ENCODE measurements around the gene TBCE.
"Not testable (repeated sequence)": the region's sequence is repeated elsewhere in the genome, so short reads cannot be mapped to it uniquely, and the experiment has no call there.

The TBCE gene

GRCh38 chr1:235342471-235342870 is 24.8 kb upstream of the TBCE start:
- no peak overlapping the region for H3K27ac ChIP-seq
- no peak overlapping the region for H3K4me3 ChIP-seq

- Histone ChIP-seq H3K4me3 (no peak overlapping the region), H3K27ac (no peak overlapping the region)
Measured at GRCh38 chr1:235343726-235344125, 23.5 kb upstream of the TBCE start.

- Histone ChIP-seq H3K4me3 (no peak overlapping the region), H3K27ac (no peak overlapping the region)
Measured at GRCh38 chr1:235351441-235351840, 15.8 kb upstream of the TBCE start.

- H3K4me3 ChIP-seq: no peak overlapping the region
- no peak overlapping the region for H3K27ac ChIP-seq
Measured at GRCh38 chr1:235351898-235352297, 15.3 kb upstream of the TBCE start.

GRCh38 chr1:235357485-235358373 is 9.5 kb upstream of the TBCE start:
- Histone ChIP-seq H3K4me3 (no peak overlapping the region), H3K27ac (no peak overlapping the region)

- Histone ChIP-seq H3K27ac (no peak overlapping the region), H3K4me3 (no peak overlapping the region)
Measured at GRCh38 chr1:235358899-235359298, 8.3 kb upstream of the TBCE start.

- H3K4me3 ChIP-seq, H3K27ac ChIP-seq: not testable (repeated sequence)
Measured at GRCh38 chr1:235364189-235364588, 3.0 kb upstream of the TBCE start.

GRCh38 chr1:235366286-235366685 is 941 bp upstream of the TBCE start:
- H3K4me3 ChIP-seq: peak overlapping the region in 1 of 7 experiments; percentile 83
- peak overlapping the region in 4 of 21 experiments; percentile 78 to 89 (median 82) for H3K27ac ChIP-seq

GRCh38 chr1:235368428-235368827 is 1.2 kb downstream of the TBCE start:
- peak overlapping the region in 1 of 7 experiments; percentile 71 for H3K4me3 ChIP-seq
- H3K27ac ChIP-seq: peak overlapping the region in 1 of 21 experiments; percentile 89

GRCh38 chr1:235369802-235370201 is 2.6 kb downstream of the TBCE start:
- Histone ChIP-seq H3K4me3 (no peak overlapping the region), H3K27ac (no peak overlapping the region)

GRCh38 chr1:235375919-235376605 is 8.8 kb downstream of the TBCE start:
- Histone ChIP-seq H3K4me3 (no peak overlapping the region), H3K27ac (no peak overlapping the region)

GRCh38 chr1:235378134-235378735 is 11.0 kb downstream of the TBCE start:
- not testable (repeated sequence) for H3K4me3 ChIP-seq, H3K27ac ChIP-seq

- not testable (repeated sequence) for H3K27ac ChIP-seq, H3K4me3 ChIP-seq
Measured at GRCh38 chr1:235381955-235382739, 14.9 kb downstream of the TBCE start.

- H3K27ac ChIP-seq, H3K4me3 ChIP-seq: not testable (repeated sequence)
Measured at GRCh38 chr1:235385633-235386032, 18.4 kb downstream of the TBCE start.

GRCh38 chr1:235391874-235392273 is 24.6 kb downstream of the TBCE start:
- Histone ChIP-seq H3K4me3 (no peak overlapping the region), H3K27ac (no peak overlapping the region)

- no peak overlapping the region for H3K27ac ChIP-seq
- H3K4me3 ChIP-seq: no peak overlapping the region
Measured at GRCh38 chr1:235397733-235398132, 30.5 kb downstream of the TBCE start.

- H3K27ac ChIP-seq: no peak overlapping the region
Measured at GRCh38 chr1:235399661-235400060, 32.4 kb downstream of the TBCE start.

GRCh38 chr1:235401251-235401650 is 34.0 kb downstream of the TBCE start:
- no peak overlapping the region for H3K4me3 ChIP-seq
- H3K27ac ChIP-seq: no peak overlapping the region

More at GRCh38 chr1:235399661-235400060, 32.4 kb downstream of the TBCE start:
- no peak overlapping the region for H3K4me3 ChIP-seq

- Histone ChIP-seq H3K4me3 (no peak overlapping the region), H3K27ac (peak overlapping the region in 1 of 21 experiments; percentile 6)
Measured at GRCh38 chr1:235402457-235403200, 35.4 kb downstream of the TBCE start.
